H1 (cell line): ENCODE data around the gene SLC26A8.

ENCODE experiments used
- BACH1 ChIP-seq: IDR thresholded peaks from 2 replicates; pipeline ENCODE4 v1.6.1; 2012; ENCODE audit warnings: low read length, improper control_type of control experiment
- CEBPB ChIP-seq: IDR thresholded peaks from 2 replicates; pipeline ENCODE4 v1.6.1; 2012; ENCODE audit warnings: low read depth, low read length
- KDM1A ChIP-seq: fragments of 200-600, 300-600 bp; sonication (generic); IDR thresholded peaks from 2 replicates; pipeline ENCODE4 v1.7.1; 2016; ENCODE audit warnings: mild to moderate bottlenecking, low read length, borderline replicate concordance
- NANOG ChIP-seq: IDR thresholded peaks from 2 replicates; pipeline ENCODE4 v1.6.1; 2011; ENCODE audit warnings: low read length, low read depth, mild to moderate bottlenecking, inconsistent platforms; ENCODE audit not compliant: insufficient read depth, poor library complexity, severe bottlenecking
- SIN3A ChIP-seq, 2 experiments: IDR thresholded peaks in 1 of 2; conservative IDR thresholded peaks in 1 of 2; 2 replicates each; pipeline ENCODE4 v1.6.1; 2011 to 2012; ENCODE audit warnings: low read length in 2 of 2, improper control_type of control experiment in 1 of 2, low read depth in 1 of 2, mild to moderate bottlenecking in 1 of 2
- TAF1 ChIP-seq: IDR thresholded peaks from 2 replicates; pipeline ENCODE4 v1.6.1; 2011; ENCODE audit warnings: mild to moderate bottlenecking, low read depth, low read length
- TF ChIP-seq, protein P1 (sequence below): IDR thresholded peaks from 2 replicates; pipeline ENCODE4 v1.6.1; 2011; ENCODE audit warnings: low read depth, mild to moderate bottlenecking, low read length; ENCODE audit not compliant: insufficient read depth

DNA sequence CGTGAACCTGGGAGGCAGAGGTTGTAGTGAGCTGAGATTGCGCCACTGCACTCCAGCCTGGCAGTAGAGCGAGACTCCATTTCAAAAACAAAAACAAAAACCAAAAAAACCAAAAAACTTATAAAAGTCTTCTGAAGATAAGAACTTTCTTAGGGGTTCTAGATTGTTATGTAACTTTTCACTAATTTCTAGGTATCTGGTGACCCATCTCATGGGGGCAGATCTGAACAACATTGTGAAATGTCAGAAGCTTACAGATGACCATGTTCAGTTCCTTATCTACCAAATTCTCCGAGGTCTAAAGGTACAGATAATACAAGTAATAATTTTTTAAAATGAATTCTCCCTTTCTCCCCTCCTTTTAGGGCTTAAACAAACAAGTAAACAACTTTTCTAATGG is 48.2 kb upstream of the SLC26A8 start:
- no peak for TF ChIP-seq CEBPB
- TF ChIP-seq BACH1 = no peak
- TF ChIP-seq TAF1 = no peak
- no peak for TF ChIP-seq SIN3A (conservative IDR thresholded peaks at IDR 0.05 in 1 of 2, IDR thresholded peaks at IDR 0.05 in 1 of 2; ENCODE audit: low read depth in 1 of 2, low read length in 2 of 2)
- TF ChIP-seq NANOG = no peak
- no peak for TF ChIP-seq KDM1A
- TF ChIP-seq, protein P1, sequence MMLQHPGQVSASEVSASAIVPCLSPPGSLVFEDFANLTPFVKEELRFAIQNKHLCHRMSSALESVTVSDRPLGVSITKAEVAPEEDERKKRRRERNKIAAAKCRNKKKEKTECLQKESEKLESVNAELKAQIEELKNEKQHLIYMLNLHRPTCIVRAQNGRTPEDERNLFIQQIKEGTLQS = no peak
